ENCODE data around the gene LYPLA2.

DNA sequence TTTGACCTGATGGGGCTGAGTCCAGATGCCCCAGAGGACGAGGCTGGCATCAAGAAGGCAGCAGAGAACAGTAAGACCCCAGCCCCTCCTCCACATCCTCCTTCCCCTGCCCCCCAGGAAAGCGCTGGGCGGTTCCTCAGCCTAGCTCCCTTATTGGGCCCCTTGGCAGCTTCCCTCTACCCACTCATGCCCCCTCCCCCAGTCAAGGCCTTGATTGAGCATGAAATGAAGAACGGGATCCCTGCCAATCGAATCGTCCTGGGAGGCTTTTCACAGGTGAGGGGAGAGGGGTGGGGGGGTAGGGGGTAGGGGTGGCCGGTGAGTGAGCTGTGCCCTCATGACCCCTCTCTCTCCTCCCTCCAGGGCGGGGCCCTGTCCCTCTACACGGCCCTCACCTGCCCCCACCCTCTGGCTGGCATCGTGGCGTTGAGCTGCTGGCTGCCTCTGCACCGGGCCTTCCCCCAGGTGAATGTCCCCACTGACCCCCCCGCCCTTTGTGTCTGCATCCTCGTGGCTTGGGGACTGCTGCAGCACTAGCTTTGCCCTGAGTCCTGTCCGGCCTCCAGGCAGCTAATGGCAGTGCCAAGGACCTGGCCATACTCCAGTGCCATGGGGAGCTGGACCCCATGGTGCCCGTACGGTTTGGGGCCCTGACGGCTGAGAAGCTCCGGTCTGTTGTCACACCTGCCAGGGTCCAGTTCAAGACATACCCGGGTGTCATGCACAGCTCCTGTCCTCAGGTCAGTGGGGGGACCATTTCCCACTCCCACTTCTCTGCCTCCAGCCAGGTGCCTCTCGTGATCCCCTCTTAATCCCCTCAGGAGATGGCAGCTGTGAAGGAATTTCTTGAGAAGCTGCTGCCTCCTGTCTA lies 3.2 kb downstream of the LYPLA2 start:
- TF ChIP-seq, protein P1, sequence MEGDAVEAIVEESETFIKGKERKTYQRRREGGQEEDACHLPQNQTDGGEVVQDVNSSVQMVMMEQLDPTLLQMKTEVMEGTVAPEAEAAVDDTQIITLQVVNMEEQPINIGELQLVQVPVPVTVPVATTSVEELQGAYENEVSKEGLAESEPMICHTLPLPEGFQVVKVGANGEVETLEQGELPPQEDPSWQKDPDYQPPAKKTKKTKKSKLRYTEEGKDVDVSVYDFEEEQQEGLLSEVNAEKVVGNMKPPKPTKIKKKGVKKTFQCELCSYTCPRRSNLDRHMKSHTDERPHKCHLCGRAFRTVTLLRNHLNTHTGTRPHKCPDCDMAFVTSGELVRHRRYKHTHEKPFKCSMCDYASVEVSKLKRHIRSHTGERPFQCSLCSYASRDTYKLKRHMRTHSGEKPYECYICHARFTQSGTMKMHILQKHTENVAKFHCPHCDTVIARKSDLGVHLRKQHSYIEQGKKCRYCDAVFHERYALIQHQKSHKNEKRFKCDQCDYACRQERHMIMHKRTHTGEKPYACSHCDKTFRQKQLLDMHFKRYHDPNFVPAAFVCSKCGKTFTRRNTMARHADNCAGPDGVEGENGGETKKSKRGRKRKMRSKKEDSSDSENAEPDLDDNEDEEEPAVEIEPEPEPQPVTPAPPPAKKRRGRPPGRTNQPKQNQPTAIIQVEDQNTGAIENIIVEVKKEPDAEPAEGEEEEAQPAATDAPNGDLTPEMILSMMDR (IDR thresholded peaks at IDR 0.05; ENCODE audit: extremely low read depth in 1 of 2, insufficient read depth in 1 of 2, low read depth in 1 of 2, low read length in 2 of 2), result no peak
- TF ChIP-seq EZH2 (IDR thresholded peaks at IDR 0.05; ENCODE audit: borderline replicate concordance, low read depth, low read length, severe bottlenecking) (no peak), POLR2A (IDR thresholded peaks at IDR 0.05; ENCODE audit: low read depth, low read length) (no peak), MYC (IDR thresholded peaks at IDR 0.05; ENCODE audit: low read depth, low read length) (no peak), JUN (IDR thresholded peaks at IDR 0.05; ENCODE audit: borderline replicate concordance, insufficient read depth, insufficient read length, low read depth) (no peak), POLR2AphosphoS5 (IDR thresholded peaks at IDR 0.05; ENCODE audit: insufficient read depth, low read depth, low read length) (peak; percentile 21)
- TF ChIP-seq, protein P2, sequence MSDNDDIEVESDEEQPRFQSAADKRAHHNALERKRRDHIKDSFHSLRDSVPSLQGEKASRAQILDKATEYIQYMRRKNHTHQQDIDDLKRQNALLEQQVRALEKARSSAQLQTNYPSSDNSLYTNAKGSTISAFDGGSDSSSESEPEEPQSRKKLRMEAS (IDR thresholded peaks at IDR 0.05; ENCODE audit: insufficient read depth, insufficient read length), result no peak
